Neural cell (in vitro differentiated cells): ENCODE data around the gene PAPOLA.

Source experiments
- CTCF ChIP-seq: fragments of 450-650 bp; IDR thresholded peaks from 2 replicates; pipeline ENCODE4 v1.5.1; 2014; ENCODE audit warnings: antibody characterized with exemption, mild to moderate bottlenecking, moderate library complexity; ENCODE audit not compliant: poor library complexity, severe bottlenecking
- EP300 ChIP-seq: fragments of 450-650 bp; conservative IDR thresholded peaks from 2 replicates; pipeline ENCODE4 v1.6.1; 2014; ENCODE audit warnings: antibody characterized with exemption, mild to moderate bottlenecking, moderate library complexity; ENCODE audit not compliant: poor library complexity, severe bottlenecking
- EZH2 ChIP-seq: fragments of 200-600, 300-800 bp; shearing (Covaris generic), sonication (generic); IDR thresholded peaks from 2 replicates; pipeline ENCODE4 v1.6.1; 2014; ENCODE audit warnings: antibody characterized with exemption, low read length, borderline replicate concordance, mild to moderate bottlenecking; ENCODE audit not compliant: insufficient read depth, poor library complexity, severe bottlenecking
- MXI1 ChIP-seq: fragments of 450-650 bp; conservative IDR thresholded peaks from 2 replicates; pipeline ENCODE4 v1.6.1; 2014; ENCODE audit warnings: antibody characterized with exemption, mild to moderate bottlenecking; ENCODE audit not compliant: poor library complexity, severe bottlenecking
- POLR2AphosphoS5 ChIP-seq: IDR thresholded peaks from 2 replicates; pipeline ENCODE4 v1.6.1; 2012
- RAD21 ChIP-seq: fragments of 450-650 bp; conservative IDR thresholded peaks from 2 replicates; pipeline ENCODE4 v1.6.1; 2014; ENCODE audit warnings: antibody characterized with exemption, mild to moderate bottlenecking, moderate library complexity
- SMC3 ChIP-seq: fragments of 450-650 bp; conservative IDR thresholded peaks from 2 replicates; pipeline ENCODE4 v1.6.1; 2014; ENCODE audit warnings: antibody characterized with exemption, mild to moderate bottlenecking, moderate library complexity; ENCODE audit not compliant: poor library complexity
- TAF1 ChIP-seq: IDR thresholded peaks from 2 replicates; pipeline ENCODE4 v1.6.1; 2012; ENCODE audit warnings: low read depth
- TF ChIP-seq, protein P1 (sequence below): IDR thresholded peaks from 2 replicates; pipeline ENCODE4 v1.6.1; 2012; ENCODE audit warnings: borderline replicate concordance

DNA sequence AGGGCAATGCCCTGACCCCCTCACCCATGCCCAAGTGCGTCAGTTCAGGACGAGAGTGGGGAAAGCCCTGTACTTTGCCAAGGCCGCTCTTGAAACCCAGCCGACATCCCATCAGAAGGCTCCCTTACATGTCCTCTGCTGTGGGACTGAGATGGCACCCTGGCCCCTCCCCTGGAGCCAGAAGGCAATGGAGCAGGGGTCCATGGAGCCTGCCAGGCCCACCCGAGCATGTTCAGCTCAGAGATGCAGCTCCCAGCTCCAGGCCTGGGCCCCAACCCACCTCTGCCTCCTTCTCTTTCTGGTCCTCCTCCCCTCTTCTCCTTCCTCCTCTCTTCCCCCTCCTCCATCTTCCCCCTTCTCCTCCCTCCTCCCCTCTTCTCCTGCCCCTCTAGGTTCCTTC, 95.5 kb downstream of the PAPOLA start:
- no peak for TF ChIP-seq CTCF
- no peak for TF ChIP-seq EZH2
- TF ChIP-seq MXI1, result no peak
- TF ChIP-seq POLR2AphosphoS5, result no peak
- no peak for TF ChIP-seq TAF1
- TF ChIP-seq, protein P1, sequence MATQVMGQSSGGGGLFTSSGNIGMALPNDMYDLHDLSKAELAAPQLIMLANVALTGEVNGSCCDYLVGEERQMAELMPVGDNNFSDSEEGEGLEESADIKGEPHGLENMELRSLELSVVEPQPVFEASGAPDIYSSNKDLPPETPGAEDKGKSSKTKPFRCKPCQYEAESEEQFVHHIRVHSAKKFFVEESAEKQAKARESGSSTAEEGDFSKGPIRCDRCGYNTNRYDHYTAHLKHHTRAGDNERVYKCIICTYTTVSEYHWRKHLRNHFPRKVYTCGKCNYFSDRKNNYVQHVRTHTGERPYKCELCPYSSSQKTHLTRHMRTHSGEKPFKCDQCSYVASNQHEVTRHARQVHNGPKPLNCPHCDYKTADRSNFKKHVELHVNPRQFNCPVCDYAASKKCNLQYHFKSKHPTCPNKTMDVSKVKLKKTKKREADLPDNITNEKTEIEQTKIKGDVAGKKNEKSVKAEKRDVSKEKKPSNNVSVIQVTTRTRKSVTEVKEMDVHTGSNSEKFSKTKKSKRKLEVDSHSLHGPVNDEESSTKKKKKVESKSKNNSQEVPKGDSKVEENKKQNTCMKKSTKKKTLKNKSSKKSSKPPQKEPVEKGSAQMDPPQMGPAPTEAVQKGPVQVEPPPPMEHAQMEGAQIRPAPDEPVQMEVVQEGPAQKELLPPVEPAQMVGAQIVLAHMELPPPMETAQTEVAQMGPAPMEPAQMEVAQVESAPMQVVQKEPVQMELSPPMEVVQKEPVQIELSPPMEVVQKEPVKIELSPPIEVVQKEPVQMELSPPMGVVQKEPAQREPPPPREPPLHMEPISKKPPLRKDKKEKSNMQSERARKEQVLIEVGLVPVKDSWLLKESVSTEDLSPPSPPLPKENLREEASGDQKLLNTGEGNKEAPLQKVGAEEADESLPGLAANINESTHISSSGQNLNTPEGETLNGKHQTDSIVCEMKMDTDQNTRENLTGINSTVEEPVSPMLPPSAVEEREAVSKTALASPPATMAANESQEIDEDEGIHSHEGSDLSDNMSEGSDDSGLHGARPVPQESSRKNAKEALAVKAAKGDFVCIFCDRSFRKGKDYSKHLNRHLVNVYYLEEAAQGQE, result no peak
- no peak for TF ChIP-seq RAD21
- TF ChIP-seq EP300, result no peak
- no peak for TF ChIP-seq SMC3
